Mucosa of stomach (tissue), 1 donor: ENCODE data around the gene ZSWIM6.

Experiments
- H3K27me3 ChIP-seq: one replicate; pipeline ENCODE4 v1.7.0; 2013; ENCODE audit warnings: mild to moderate bottlenecking, low read length; ENCODE audit not compliant: control insufficient read depth, insufficient read depth
- H3K36me3 ChIP-seq: one replicate; pipeline ENCODE4 v1.7.0; 2013; ENCODE audit warnings: low read length; ENCODE audit not compliant: control insufficient read depth, insufficient read depth
- H3K4me1 ChIP-seq: one replicate; pipeline ENCODE4 v1.7.0; 2013; ENCODE audit warnings: mild to moderate bottlenecking, low read length; ENCODE audit not compliant: control insufficient read depth, insufficient read depth
- H3K4me3 ChIP-seq: one replicate; pipeline ENCODE4 v1.7.0; 2013; ENCODE audit warnings: low read length
- H3K9ac ChIP-seq: one replicate; pipeline ENCODE4 v1.7.0; 2013; ENCODE audit warnings: mild to moderate bottlenecking, low read length, moderate library complexity
- H3K9me3 ChIP-seq: one replicate; pipeline ENCODE4 v1.7.0; 2013; ENCODE audit warnings: mild to moderate bottlenecking, low read length, moderate library complexity; ENCODE audit not compliant: control insufficient read depth
- donor health status: Pancreatic carcinoma.

ZSWIM6 gene

GRCh38 chr5:61589946-61590345 lies 257.9 kb downstream of the ZSWIM6 start:
- H3K9me3 ChIP-seq: no peaks in the 10 kb centered on the region
- no peak overlapping the region for H3K9ac ChIP-seq
- H3K4me1 ChIP-seq: no peaks in the 10 kb centered on the region
- no peaks in the 10 kb centered on the region for H3K36me3 ChIP-seq
- no peak overlapping the region for H3K4me3 ChIP-seq
- H3K27me3 ChIP-seq: no peaks in the 10 kb centered on the region

GRCh38 chr5:61590473-61590872 lies 258.4 kb downstream of the ZSWIM6 start:
- Histone ChIP-seq H3K9me3 (no peaks in the 10 kb centered on the region), H3K4me1 (no peaks in the 10 kb centered on the region), H3K4me3 (no peak overlapping the region), H3K36me3 (no peaks in the 10 kb centered on the region), H3K9ac (no peak overlapping the region), H3K27me3 (no peaks in the 10 kb centered on the region)

GRCh38 chr5:61591859-61592258 lies 259.8 kb downstream of the ZSWIM6 start:
- no peaks in the 10 kb centered on the region for H3K36me3 ChIP-seq
- no peaks in the 10 kb centered on the region for H3K27me3 ChIP-seq
- H3K9me3 ChIP-seq: no peaks in the 10 kb centered on the region
- no peak overlapping the region for H3K9ac ChIP-seq
- no peaks in the 10 kb centered on the region for H3K4me1 ChIP-seq
- H3K4me3 ChIP-seq: no peak overlapping the region

- no peak overlapping the region for H3K9ac ChIP-seq
- no peaks in the 10 kb centered on the region for H3K27me3 ChIP-seq
- no peaks in the 10 kb centered on the region for H3K9me3 ChIP-seq
- no peaks in the 10 kb centered on the region for H3K36me3 ChIP-seq
- H3K4me1 ChIP-seq: peaks cover 11% of the 10 kb centered on the region
- no peak overlapping the region for H3K4me3 ChIP-seq
Observed at GRCh38 chr5:61595426-61595825, 263.4 kb downstream of the ZSWIM6 start.
